GM11168 (cell line): ENCODE data around the gene COQ8A.
"Not testable (repeated sequence)": the region's sequence is repeated elsewhere in the genome, so short reads cannot be mapped to it uniquely, and the experiment has no call there.

ENCODE experiments used
- in situ Hi-C: fragments of 300-500 bp; cut with MboI; formaldehyde crosslinking; loops from one replicate; pipeline ENCODE4 v1.12.0; 2022; ENCODE audit warnings: low sequenced_read_pairs; ENCODE audit not compliant: unreplicated experiment

COQ8A gene

DNA sequence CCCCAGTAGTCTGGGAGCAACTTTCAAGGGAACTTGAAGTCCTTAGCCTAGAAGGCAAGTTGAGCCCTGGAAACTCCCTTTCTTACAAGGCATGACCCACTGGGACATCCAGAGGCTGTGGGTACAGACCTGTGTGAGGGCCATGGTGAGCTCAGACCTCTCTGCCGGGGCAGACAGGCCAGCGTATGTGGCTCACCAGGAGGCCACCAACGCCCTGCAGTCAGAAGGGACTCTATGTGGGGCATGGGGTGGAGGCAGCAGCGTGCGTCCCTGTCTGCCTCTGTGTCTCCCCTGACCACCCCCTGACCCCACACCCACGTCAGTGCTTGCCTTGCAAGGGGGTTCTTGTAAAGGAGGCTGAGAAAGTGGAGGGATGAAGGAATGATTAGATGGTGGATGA lies 10.8 kb downstream of the COQ8A start:
- in situ Hi-C loops, result no loop called here

- in situ Hi-C loops, result no loop called here
Measured at GRCh38 chr1:226951286-226952117, 11.4 kb downstream of the COQ8A start.

GRCh38 chr1:226952118-226952441 lies 12.0 kb downstream of the COQ8A start:
- in situ Hi-C loops, result no loop called here

DNA sequence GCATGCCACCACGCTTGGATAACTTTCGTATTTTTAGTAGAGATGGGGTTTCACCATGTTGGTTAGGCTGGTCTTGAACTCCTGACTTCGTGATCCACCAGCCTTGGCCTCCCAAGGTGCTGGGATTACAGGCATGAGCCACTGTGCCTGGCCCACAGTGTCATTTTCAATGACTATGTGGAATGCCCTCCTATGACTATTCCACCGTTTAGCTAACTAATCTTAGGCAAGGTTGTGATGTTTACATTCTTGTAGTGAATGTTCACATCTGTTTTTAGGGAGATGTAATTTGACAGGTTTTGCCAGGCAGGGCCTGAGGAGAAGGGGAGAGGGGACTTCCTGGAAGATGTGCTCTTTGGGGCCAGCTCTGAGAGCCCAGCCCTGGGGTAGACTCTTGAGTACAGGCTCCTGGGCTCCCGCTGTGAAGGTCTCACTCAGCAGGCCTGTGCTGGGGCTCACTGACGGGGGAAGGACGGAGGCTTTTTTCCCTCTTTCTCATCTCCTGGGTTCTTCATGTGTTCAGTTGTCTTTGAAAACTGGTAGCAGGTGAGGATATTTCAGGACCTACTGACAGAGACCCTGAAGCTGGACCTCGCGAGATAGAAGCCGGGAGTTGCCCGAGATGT lies 13.2 kb downstream of the COQ8A start:
- in situ Hi-C loops, result no loop called here

- in situ Hi-C loops, result no loop called here
Measured at GRCh38 chr1:226954337-226954736, 14.2 kb downstream of the COQ8A start.

DNA sequence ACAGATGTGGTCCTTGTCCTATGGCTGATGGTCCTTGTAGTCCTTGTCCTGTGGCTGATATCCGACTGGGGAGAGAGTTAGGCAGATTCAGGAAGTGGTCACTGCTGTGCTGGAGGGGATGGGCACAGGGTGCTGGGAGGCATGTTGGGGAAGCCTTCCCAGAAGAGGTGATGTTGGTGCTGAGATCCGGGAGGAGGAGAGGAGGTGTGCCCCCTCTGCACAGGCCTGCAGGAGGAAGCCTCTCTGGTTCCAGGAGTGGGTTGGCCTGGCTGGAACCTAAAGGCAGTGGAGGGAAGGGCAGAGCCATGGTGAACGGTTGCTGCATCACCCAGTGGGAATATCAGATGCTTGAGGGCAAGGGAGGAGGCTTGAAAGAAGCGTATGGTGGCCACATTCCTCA lies 14.7 kb downstream of the COQ8A start:
- in situ Hi-C loops, result no loop called here

- in situ Hi-C loops, result not testable (repeated sequence)
Measured at GRCh38 chr1:226955857-226956256, 15.8 kb downstream of the COQ8A start.

DNA sequence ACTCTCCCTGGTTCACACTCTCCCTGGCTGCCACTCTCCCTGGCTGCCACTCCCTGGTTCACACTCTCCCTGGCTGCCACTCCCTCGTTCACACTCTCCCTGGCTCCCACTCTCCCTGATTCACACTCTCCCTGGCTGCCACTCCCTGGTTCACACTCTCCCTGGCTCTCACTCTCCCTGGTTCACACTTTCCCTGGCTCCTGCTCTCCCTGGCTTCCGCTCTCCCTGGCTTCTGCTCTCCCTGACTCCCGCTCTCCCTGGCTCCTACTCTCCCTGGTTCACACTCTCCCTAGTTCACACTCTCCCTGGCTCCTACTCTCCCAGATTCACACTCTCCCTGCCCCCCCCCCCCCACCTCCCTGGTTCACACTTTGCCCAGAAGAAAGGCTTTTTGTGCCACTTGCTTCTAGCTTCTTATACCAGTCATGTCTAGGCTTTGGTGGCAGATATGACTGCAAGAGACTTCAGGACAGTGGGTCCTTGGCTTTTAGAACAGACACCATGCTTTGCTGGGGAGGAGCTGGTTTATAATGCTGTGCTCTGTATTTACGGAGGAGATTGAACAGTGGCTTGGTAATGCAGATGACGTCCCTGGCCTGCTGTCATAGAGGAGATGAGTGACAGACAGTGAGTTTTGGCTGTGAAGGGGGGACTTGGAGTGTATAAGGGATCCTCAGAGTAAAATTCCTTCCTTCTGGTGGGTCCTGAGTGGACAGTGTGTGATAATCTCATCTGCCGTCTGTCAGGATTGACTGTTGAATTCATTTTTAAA lies 17.0 kb downstream of the COQ8A start:
- in situ Hi-C loops, result no loop called here

- in situ Hi-C loops, result no loop called here
Measured at GRCh38 chr1:226957714-226958113, 17.6 kb downstream of the COQ8A start.

GRCh38 chr1:226958300-226958699 lies 18.2 kb downstream of the COQ8A start:
- in situ Hi-C loops, result no loop called here

- in situ Hi-C loops, result no loop called here
Measured at GRCh38 chr1:226960256-226960655, 20.2 kb downstream of the COQ8A start.

DNA sequence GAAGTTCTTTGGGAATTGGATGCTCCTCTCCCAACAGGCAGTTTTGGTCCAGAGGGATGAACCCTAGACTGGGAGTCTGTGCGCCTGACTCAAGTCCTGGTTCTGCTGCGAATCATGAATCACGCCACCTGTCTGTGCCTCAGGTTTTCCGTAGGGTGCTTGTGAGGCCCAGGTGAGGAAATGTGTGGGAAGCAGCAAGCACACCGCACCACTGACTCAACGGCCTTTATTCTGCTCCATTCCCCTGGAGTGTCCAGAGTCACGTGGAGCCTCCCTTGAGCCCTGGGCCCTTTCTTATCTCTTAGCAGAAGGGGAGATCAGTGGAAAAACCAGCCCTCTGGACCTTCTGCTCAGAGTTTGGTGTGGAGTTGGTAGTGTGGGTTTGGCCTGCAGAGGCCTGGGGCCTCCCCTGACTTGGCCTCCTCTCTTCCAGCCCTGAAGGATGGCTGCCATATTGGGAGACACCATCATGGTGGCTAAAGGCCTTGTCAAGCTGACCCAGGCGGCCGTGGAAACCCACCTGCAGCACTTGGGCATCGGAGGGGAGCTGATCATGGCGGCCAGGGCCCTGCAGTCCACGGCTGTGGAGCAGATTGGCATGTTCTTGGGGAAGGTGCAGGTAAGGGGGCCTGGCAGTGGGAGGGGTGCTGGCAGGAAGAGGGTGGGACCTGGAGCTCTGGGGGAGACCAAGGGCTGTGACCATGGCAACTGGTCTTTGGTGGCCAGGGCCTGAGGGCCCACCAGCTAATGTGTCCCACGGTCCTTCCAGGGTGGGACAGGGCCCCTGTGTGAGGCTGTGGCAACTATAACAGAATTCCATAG lies 21.1 kb downstream of the COQ8A start:
- in situ Hi-C loops, result no loop called here

- in situ Hi-C loops, result no loop called here
Measured at GRCh38 chr1:226962421-226963391, 22.6 kb downstream of the COQ8A start.

GRCh38 chr1:226964068-226964425 lies 24.0 kb downstream of the COQ8A start:
- in situ Hi-C loops, result no loop called here

DNA sequence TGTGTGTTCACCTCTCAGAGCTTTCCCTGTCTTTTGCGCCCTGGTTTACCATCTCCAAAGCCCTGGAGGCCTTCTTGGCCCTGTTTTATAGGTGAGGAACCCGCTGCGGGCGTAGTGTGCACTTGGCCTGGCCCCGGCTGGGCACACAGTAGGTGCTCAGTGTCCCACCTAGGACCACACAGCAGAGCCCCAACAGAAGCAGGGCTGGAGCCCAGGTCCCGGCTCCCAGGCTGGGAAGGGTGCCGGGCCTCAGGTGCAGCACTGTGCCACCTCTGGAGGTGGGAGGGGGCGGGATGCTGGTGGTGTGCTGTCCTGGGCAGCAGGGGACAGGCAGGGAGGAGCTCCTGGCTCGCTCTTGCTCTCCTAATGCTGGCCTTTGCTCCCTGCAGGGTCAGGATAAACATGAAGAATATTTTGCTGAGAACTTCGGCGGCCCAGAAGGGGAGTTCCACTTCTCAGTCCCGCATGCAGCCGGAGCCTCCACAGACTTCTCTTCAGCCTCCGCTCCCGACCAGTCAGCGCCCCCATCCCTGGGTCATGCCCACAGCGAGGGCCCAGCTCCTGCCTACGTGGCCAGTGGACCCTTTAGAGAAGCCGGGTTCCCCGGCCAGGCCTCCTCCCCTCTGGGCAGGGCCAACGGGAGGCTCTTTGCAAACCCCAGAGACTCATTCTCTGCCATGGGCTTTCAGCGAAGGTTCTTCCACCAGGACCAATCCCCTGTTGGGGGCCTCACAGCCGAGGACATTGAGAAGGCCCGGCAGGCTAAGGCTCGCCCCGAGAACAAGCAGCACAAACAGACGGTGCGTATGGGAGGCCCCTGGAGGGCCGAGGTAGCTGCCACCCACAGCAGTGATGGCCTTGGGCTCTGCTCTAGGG lies 24.8 kb downstream of the COQ8A start:
- in situ Hi-C loops, result no loop called here

- in situ Hi-C loops, result no loop called here
Measured at GRCh38 chr1:226965581-226966440, 25.7 kb downstream of the COQ8A start.

GRCh38 chr1:226966683-226967082 lies 26.6 kb downstream of the COQ8A start:
- in situ Hi-C loops, result no loop called here

GRCh38 chr1:226967665-226968064 lies 27.6 kb downstream of the COQ8A start:
- in situ Hi-C loops, result no loop called here
